ENCODE measurements around the gene FCRL5. TPM values are rescaled to one million over a fixed set of nuclear protein-coding genes. Genes with fewer than 3 reads are reported as not detected.
"Not testable (repeated sequence)": the region's sequence is repeated elsewhere in the genome, so short reads cannot be mapped to it uniquely, and the experiment has no call there.

The FCRL5 gene
- total RNA-seq, 1 donor from 2014 or later = not detected

- no peak for DNase-seq (ENCODE audit: low spot score)
- Mint-ChIP-seq H3K27ac (no peak overlapping the region), H3K4me1 (ENCODE audit: low read depth) (no peaks in the 10 kb centered on the region), H3K4me3 (ENCODE audit: low read depth) (no peak overlapping the region), H3K9me3 (no peaks in the 10 kb centered on the region), H3K36me3 (ENCODE audit: low read depth) (no peaks in the 10 kb centered on the region), H3K27me3 (ENCODE audit: low read depth) (peaks cover 13% of the 10 kb centered on the region)
- intact Hi-C loops (cut with micrococcal nuclease) = no loop called here
Measured at GRCh38 chr1:157495285-157495684, 57.0 kb downstream of the FCRL5 start.

- Mint-ChIP-seq H3K27ac (no peak overlapping the region), H3K36me3 (ENCODE audit: low read depth) (no peaks in the 10 kb centered on the region), H3K9me3 (no peaks in the 10 kb centered on the region), H3K27me3 (ENCODE audit: low read depth) (peaks cover 13% of the 10 kb centered on the region), H3K4me3 (ENCODE audit: low read depth) (no peak overlapping the region), H3K4me1 (ENCODE audit: low read depth) (no peaks in the 10 kb centered on the region)
- DNase-seq (ENCODE audit: low spot score) = no peak
- intact Hi-C loops (cut with micrococcal nuclease) = loop anchor here (5.0 kb wide), 1 partner anchor 122 kb away; no protein-coding TSS in a partner anchor
Measured at GRCh38 chr1:157494093-157494492, 58.2 kb downstream of the FCRL5 start.

- Mint-ChIP-seq H3K36me3 (ENCODE audit: low read depth) (no peaks in the 10 kb centered on the region), H3K4me3 (ENCODE audit: low read depth) (no peak overlapping the region), H3K4me1 (ENCODE audit: low read depth) (no peaks in the 10 kb centered on the region), H3K9me3 (no peaks in the 10 kb centered on the region), H3K27ac (no peak overlapping the region), H3K27me3 (ENCODE audit: low read depth) (peaks cover 8% of the 10 kb centered on the region)
- intact Hi-C loops (cut with micrococcal nuclease) = loop anchor here (2.0 to 5.0 kb wide), 2 partner anchors 118 to 294 kb away; no protein-coding TSS in a partner anchor
- DNase-seq (ENCODE audit: low spot score) = peak; percentile 41
Measured at GRCh38 chr1:157490467-157491165, 61.7 kb downstream of the FCRL5 start.

- H3K36me3 Mint-ChIP-seq (ENCODE audit: low read depth) = no peaks in the 10 kb centered on the region
- no peaks in the 10 kb centered on the region for H3K9me3 Mint-ChIP-seq
- intact Hi-C loops (cut with micrococcal nuclease) = no loop called here
- H3K4me3 Mint-ChIP-seq (ENCODE audit: low read depth) = no peak overlapping the region
- no peaks in the 10 kb centered on the region for H3K4me1 Mint-ChIP-seq (ENCODE audit: low read depth)
- H3K27me3 Mint-ChIP-seq (ENCODE audit: low read depth) = peaks cover 2% of the 10 kb centered on the region
- H3K27ac Mint-ChIP-seq = no peak overlapping the region
- DNase-seq (ENCODE audit: low spot score) = no peak
Measured at GRCh38 chr1:157488156-157488555, 64.2 kb downstream of the FCRL5 start.

GRCh38 chr1:157487504-157487903 lies 64.8 kb downstream of the FCRL5 start:
- Mint-ChIP-seq H3K9me3 (no peaks in the 10 kb centered on the region), H3K27me3 (ENCODE audit: low read depth) (peaks cover 4% of the 10 kb centered on the region), H3K4me3 (ENCODE audit: low read depth) (no peak overlapping the region), H3K4me1 (ENCODE audit: low read depth) (no peaks in the 10 kb centered on the region), H3K36me3 (ENCODE audit: low read depth) (no peaks in the 10 kb centered on the region), H3K27ac (no peak overlapping the region)
- intact Hi-C loops (cut with micrococcal nuclease) = no loop called here
- DNase-seq (ENCODE audit: low spot score) = no peak

GRCh38 chr1:157487096-157487495 lies 65.2 kb downstream of the FCRL5 start:
- H3K4me3 Mint-ChIP-seq (ENCODE audit: low read depth) = no peak overlapping the region
- H3K36me3 Mint-ChIP-seq (ENCODE audit: low read depth) = no peaks in the 10 kb centered on the region
- no peak overlapping the region for H3K27ac Mint-ChIP-seq
- DNase-seq (ENCODE audit: low spot score) = no peak
- no peaks in the 10 kb centered on the region for H3K9me3 Mint-ChIP-seq
- intact Hi-C loops (cut with micrococcal nuclease) = no loop called here
- H3K4me1 Mint-ChIP-seq (ENCODE audit: low read depth) = no peaks in the 10 kb centered on the region
- peaks cover 4% of the 10 kb centered on the region for H3K27me3 Mint-ChIP-seq (ENCODE audit: low read depth)

- not testable (repeated sequence) for DNase-seq (ENCODE audit: low spot score); H3K4me3 Mint-ChIP-seq (ENCODE audit: low read depth)
Measured at GRCh38 chr1:157486400-157486799, 65.9 kb downstream of the FCRL5 start.

GRCh38 chr1:157485793-157486192 lies 66.5 kb downstream of the FCRL5 start:
- H3K4me3 Mint-ChIP-seq (ENCODE audit: low read depth) = no peak overlapping the region
- H3K36me3 Mint-ChIP-seq (ENCODE audit: low read depth) = no peaks in the 10 kb centered on the region
- no peaks in the 10 kb centered on the region for H3K4me1 Mint-ChIP-seq (ENCODE audit: low read depth)
- no peaks in the 10 kb centered on the region for H3K9me3 Mint-ChIP-seq
- peaks cover 4% of the 10 kb centered on the region for H3K27me3 Mint-ChIP-seq (ENCODE audit: low read depth)
- H3K27ac Mint-ChIP-seq = no peak overlapping the region
- intact Hi-C loops (cut with micrococcal nuclease) = no loop called here
- no peak for DNase-seq (ENCODE audit: low spot score)

More at GRCh38 chr1:157486400-157486799, 65.9 kb downstream of the FCRL5 start:
- H3K9me3 Mint-ChIP-seq; H3K27me3 Mint-ChIP-seq (ENCODE audit: low read depth); H3K27ac Mint-ChIP-seq; H3K36me3 Mint-ChIP-seq (ENCODE audit: low read depth); H3K4me1 Mint-ChIP-seq (ENCODE audit: low read depth); intact Hi-C loops (cut with micrococcal nuclease): not testable (repeated sequence)

- Mint-ChIP-seq H3K27ac (no peak overlapping the region), H3K4me3 (ENCODE audit: low read depth) (no peak overlapping the region)
- intact Hi-C loops (cut with micrococcal nuclease) = no loop called here
Measured at GRCh38 chr1:157484573-157484972, 67.7 kb downstream of the FCRL5 start.

GRCh38 chr1:157483635-157484034 lies 68.7 kb downstream of the FCRL5 start:
- no peaks in the 10 kb centered on the region for H3K4me1 Mint-ChIP-seq (ENCODE audit: low read depth)
- DNase-seq (ENCODE audit: low spot score) = no peak
- no peaks in the 10 kb centered on the region for H3K9me3 Mint-ChIP-seq
- intact Hi-C loops (cut with micrococcal nuclease) = no loop called here
- H3K27me3 Mint-ChIP-seq (ENCODE audit: low read depth) = peaks cover 8% of the 10 kb centered on the region
- H3K27ac Mint-ChIP-seq = no peak overlapping the region
- H3K4me3 Mint-ChIP-seq (ENCODE audit: low read depth) = no peak overlapping the region
- H3K36me3 Mint-ChIP-seq (ENCODE audit: low read depth) = no peaks in the 10 kb centered on the region

More at GRCh38 chr1:157484573-157484972, 67.7 kb downstream of the FCRL5 start:
- H3K9me3 Mint-ChIP-seq = no peaks in the 10 kb centered on the region
- H3K27me3 Mint-ChIP-seq (ENCODE audit: low read depth) = peaks cover 8% of the 10 kb centered on the region
- DNase-seq (ENCODE audit: low spot score) = no peak
- no peaks in the 10 kb centered on the region for H3K36me3 Mint-ChIP-seq (ENCODE audit: low read depth)
- H3K4me1 Mint-ChIP-seq (ENCODE audit: low read depth) = no peaks in the 10 kb centered on the region

- H3K27me3 Mint-ChIP-seq (ENCODE audit: low read depth) = peaks cover 8% of the 10 kb centered on the region
- no peak for DNase-seq (ENCODE audit: low spot score)
- no peaks in the 10 kb centered on the region for H3K4me1 Mint-ChIP-seq (ENCODE audit: low read depth)
- H3K36me3 Mint-ChIP-seq (ENCODE audit: low read depth) = no peaks in the 10 kb centered on the region
- H3K4me3 Mint-ChIP-seq (ENCODE audit: low read depth) = no peak overlapping the region
- no peak overlapping the region for H3K27ac Mint-ChIP-seq
- intact Hi-C loops (cut with micrococcal nuclease) = no loop called here
- H3K9me3 Mint-ChIP-seq = peaks cover 3% of the 10 kb centered on the region
Measured at GRCh38 chr1:157482717-157483116, 69.6 kb downstream of the FCRL5 start.

GRCh38 chr1:157482174-157482573 lies 70.1 kb downstream of the FCRL5 start:
- intact Hi-C loops (cut with micrococcal nuclease) = no loop called here
- Mint-ChIP-seq H3K9me3 (peaks cover 3% of the 10 kb centered on the region), H3K27me3 (ENCODE audit: low read depth) (peaks cover 8% of the 10 kb centered on the region), H3K4me1 (ENCODE audit: low read depth) (no peaks in the 10 kb centered on the region), H3K27ac (no peak overlapping the region), H3K4me3 (ENCODE audit: low read depth) (no peak overlapping the region), H3K36me3 (ENCODE audit: low read depth) (no peaks in the 10 kb centered on the region)
- DNase-seq (ENCODE audit: low spot score) = no peak

GRCh38 chr1:157478030-157478429 lies 74.3 kb downstream of the FCRL5 start:
- Mint-ChIP-seq H3K27me3 (ENCODE audit: low read depth) (peaks cover 7% of the 10 kb centered on the region), H3K27ac (no peak overlapping the region), H3K4me3 (ENCODE audit: low read depth) (no peak overlapping the region), H3K9me3 (peaks cover 3% of the 10 kb centered on the region), H3K4me1 (ENCODE audit: low read depth) (no peaks in the 10 kb centered on the region), H3K36me3 (ENCODE audit: low read depth) (no peaks in the 10 kb centered on the region)
- no peak for DNase-seq (ENCODE audit: low spot score)
- intact Hi-C loops (cut with micrococcal nuclease) = no loop called here

Measured in activated T-helper 2 cell treated with anti-CD3 and anti-CD28 coated beads, Interferon-gamma antibody, Interleukin-2, Interleukin-4, amounts not matched to agents 10 μg/mL and 5 μg/mL and 100 μg/mL, durations not matched to agents 14 hours and 24 hours and 36 hours (primary cell).